K562 (cell line): ENCODE data around the gene MMEL1. TPM values are rescaled to one million over a fixed set of nuclear protein-coding genes. Genes with fewer than 3 reads are reported as not detected.

Source experiments
- CREB3 ChIP-seq: fragments of 450-650 bp; conservative IDR thresholded peaks from 2 replicates; pipeline ENCODE4 v1.6.1; 2016; ENCODE audit warnings: missing genetic modification characterization, low read depth, mild to moderate bottlenecking, missing compliant biosample characterization, moderate library complexity
- FOXP4 ChIP-seq: sonication (generic); formaldehyde crosslinking; IDR thresholded peaks from 2 replicates; pipeline ENCODE4 v1.8.0; 2022; ENCODE audit warnings: mild to moderate bottlenecking, missing genetic modification reagents, borderline replicate concordance
- GATA2 ChIP-seq: sonication (generic); formaldehyde crosslinking; IDR thresholded peaks from 2 replicates; pipeline ENCODE4 v1.4.0; 2020; ENCODE audit warnings: mild to moderate bottlenecking, missing genetic modification reagents
- HSF4 ChIP-seq: fragments of 250-450 bp; sonication (Bioruptor Pico); IDR thresholded peaks from 2 replicates; pipeline ENCODE4 v2.1.2; 2022; ENCODE audit warnings: mild to moderate bottlenecking, moderate library complexity, borderline replicate concordance
- JUND ChIP-seq, 2 experiments: IDR thresholded peaks; 2 replicates in 1 of 2; 3 replicates in 1 of 2; pipeline ENCODE4 v1.6.1; 2011; ENCODE audit warnings: borderline replicate concordance in 2 of 2, low read depth in 2 of 2, low read length in 2 of 2, improper control_type of control experiment in 1 of 2, missing biosample characterization in 1 of 2, missing genetic modification characterization in 1 of 2, missing genetic modification reagents in 1 of 2
- KLF16 ChIP-seq: IDR thresholded peaks from 2 replicates; pipeline ENCODE4 v1.6.1; 2016; ENCODE audit warnings: antibody characterized with exemption
- MTA2 ChIP-seq: fragments of 450-650 bp; IDR thresholded peaks from 2 replicates; pipeline ENCODE4 v1.6.1; 2016; ENCODE audit warnings: low read depth
- MYNN ChIP-seq, 2 experiments: sonication (generic); formaldehyde crosslinking in 1 of 2; IDR thresholded peaks; 2 replicates each; pipeline versions ENCODE4 v1.5.0 to v1.6.1; 2016 to 2020; ENCODE audit warnings: antibody characterized with exemption in 1 of 2, missing genetic modification reagents in 1 of 2
- NCOA1 ChIP-seq: fragments of 450-650 bp; IDR thresholded peaks from 2 replicates; pipeline ENCODE4 v1.6.1; 2016; ENCODE audit warnings: low read depth
- NR2C1 ChIP-seq, 2 experiments: fragments of 450-650 bp; IDR thresholded peaks; 2 replicates each; pipeline ENCODE4 v1.6.1; 2017; ENCODE audit warnings: mild to moderate bottlenecking in 2 of 2, antibody characterized with exemption in 1 of 2, inconsistent platforms in 1 of 2, missing compliant biosample characterization in 1 of 2, missing genetic modification characterization in 1 of 2
- PATZ1 ChIP-seq: fragments of 250-450 bp; sonication (Bioruptor Pico); IDR thresholded peaks from 2 replicates; pipeline ENCODE4 v1.5.0; 2020; ENCODE audit warnings: mild to moderate bottlenecking, borderline replicate concordance
- SMARCA4 ChIP-seq: fragments of 450-650 bp; IDR thresholded peaks from 2 replicates; pipeline ENCODE4 v1.6.1; 2016
- TAF1 ChIP-seq: IDR thresholded peaks from 2 replicates; pipeline ENCODE4 v1.6.1; 2011; ENCODE audit warnings: mild to moderate bottlenecking, low read length, moderate library complexity; ENCODE audit not compliant: insufficient read depth, control insufficient read depth, severe bottlenecking; ENCODE audit errors: extremely low read depth
- TAL1 ChIP-seq: fragments of 450-650 bp; IDR thresholded peaks from 2 replicates; pipeline ENCODE4 v1.6.1; 2016; ENCODE audit warnings: mild to moderate bottlenecking
- TRIM24 ChIP-seq, 2 experiments: fragments of 450-650 bp; IDR thresholded peaks; 2 replicates each; pipeline ENCODE4 v1.6.1; 2016
- YY1 ChIP-seq, 3 experiments: IDR thresholded peaks; 2 replicates each; pipeline ENCODE4 v1.6.1; 2011; ENCODE audit warnings: low read length in 2 of 3, mild to moderate bottlenecking in 2 of 3, moderate library complexity in 2 of 3, borderline replicate concordance in 1 of 3, control low read depth in 1 of 3, low read depth in 1 of 3; ENCODE audit not compliant: insufficient read depth in 3 of 3, insufficient replicate concordance in 2 of 3, control insufficient read depth in 1 of 3, insufficient read length in 1 of 3; ENCODE audit errors: extremely low read depth in 1 of 3
- ZBTB9 ChIP-seq: fragments of 450-650 bp; formaldehyde crosslinking; IDR thresholded peaks from 2 replicates; pipeline ENCODE4 v1.4.0; 2020; ENCODE audit warnings: mild to moderate bottlenecking, moderate library complexity
- ZNF347 ChIP-seq: fragments of 450-650 bp; formaldehyde crosslinking; IDR thresholded peaks from 2 replicates; pipeline ENCODE4 v1.4.0; 2020; ENCODE audit warnings: low read depth, mild to moderate bottlenecking, moderate library complexity
- ZNF57 ChIP-seq: fragments of 450-650 bp; formaldehyde crosslinking; IDR thresholded peaks from 2 replicates; pipeline ENCODE4 v1.4.0; 2020; ENCODE audit warnings: mild to moderate bottlenecking, moderate library complexity
- polyA plus RNA-seq, 8 experiments: library from polyadenylated mRNA; depleted of rRNA in 4 of 8; stranded (reverse) in 5 of 8; unstranded in 3 of 8; fragments of >200 nt; fragmentation: Nextera tagmentation in 2 of 8; fragmentation: Illumina TruSeq in 1 of 8; extraction: Ambion mirVana in 2 of 8; extraction: Trizol in 1 of 8; gene quantifications; 2 replicates each; pipeline versions ENCODE4 v1.2.1 to v1.2.3, GENCODE V29; 2011 to 2014; ENCODE audit warnings: inconsistent platforms in 1 of 8, missing spikeins in 1 of 8
- total RNA-seq, 7 experiments: library from RNA; depleted of rRNA in 6 of 7; stranded (reverse); fragments of >200 nt in 6 of 7; fragmentation: Illumina TruSeq in 2 of 7; extraction: Trizol in 2 of 7; gene quantifications; 2 replicates each; pipeline versions ENCODE4 v1.2.1 to v1.2.3, GENCODE V29; 2011 to 2021; ENCODE audit warnings: low replicate concordance in 1 of 7

The MMEL1 gene
- total and polyA plus RNA-seq, 9 of the 15 experiments (the other 6 are each of a cell fraction or from before 2014, with no cell fraction given), result not detected

- peak in 2 of 3 experiments; percentile 28 to 47 for TF ChIP-seq YY1 (IDR thresholded peaks at IDR 0.05; ENCODE audit: borderline replicate concordance in 1 of 3, control insufficient read depth in 1 of 3, extremely low read depth in 1 of 3, insufficient read depth in 3 of 3, insufficient read length in 1 of 3, insufficient replicate concordance in 2 of 3, low read depth in 1 of 3, low read length in 2 of 3)
- TF ChIP-seq NR2C1 (IDR thresholded peaks at IDR 0.05), result no peak
- TF ChIP-seq NR2C1 (tag; IDR thresholded peaks at IDR 0.05), result peak; percentile 69
- TF ChIP-seq MTA2, result peak; percentile 78
- TF ChIP-seq KLF16, result peak; percentile 92
- TF ChIP-seq TAF1, result peak; percentile 53
- TF ChIP-seq PATZ1 (CRISPR knock-in tag), result 0 out of 2 replicates have a peak, but pooled peaks have one; percentile 44
- 0 out of 2 replicates have a peak, but pooled peaks have one; percentile 19 for TF ChIP-seq ZNF57 (CRISPR knock-in tag)
- TF ChIP-seq ZNF347 (CRISPR knock-in tag), result 0 out of 2 replicates have a peak, but pooled peaks have one; percentile 18
- TF ChIP-seq SMARCA4, result peak; percentile 76
- peak; percentile 90 for TF ChIP-seq TAL1
- 0 out of 2 replicates have a peak, but pooled peaks have one; percentile 22 for TF ChIP-seq FOXP4 (CRISPR knock-in tag)
- TF ChIP-seq ZBTB9, result peak; percentile 83
- TF ChIP-seq GATA2 (CRISPR knock-in tag), result peak; percentile 86
- 0 out of 2 replicates have a peak, but pooled peaks have one; percentile 26 for TF ChIP-seq CREB3 (tag)
- TF ChIP-seq HSF4, result 0 out of 2 replicates have a peak, but pooled peaks have one; percentile 31
- peak; percentile 80 for TF ChIP-seq MYNN (IDR thresholded peaks at IDR 0.05)
- TF ChIP-seq MYNN (CRISPR knock-in tag; IDR thresholded peaks at IDR 0.05), result no peak
- peak; percentile 68; the same call in 1 of the 2 replicates for TF ChIP-seq NCOA1
- peak; percentile 82 to 88 for TF ChIP-seq TRIM24 (IDR thresholded peaks at IDR 0.05)
- peak; percentile 47; the same call in 1 of the 2 replicates for TF ChIP-seq JUND (IDR thresholded peaks at IDR 0.05; ENCODE audit: borderline replicate concordance, low read depth, low read length)
- TF ChIP-seq JUND (tag; IDR thresholded peaks at IDR 0.05; ENCODE audit: borderline replicate concordance, low read depth, low read length), result peak; percentile 35; the same call in 1 of the 3 replicates
Observed at GRCh38 chr1:2585318-2586092, 47.3 kb downstream of the MMEL1 start (continued).
